Activated CD8-positive, alpha-beta T cell treated with anti-CD3 and anti-CD28 coated beads, Interleukin-2, amount 10 ng/mL, durations not matched to agents 7 days and 5 days (primary cell): ENCODE results near the gene OXER1. TPM values are rescaled to one million over a fixed set of nuclear protein-coding genes. Genes with fewer than 3 reads are reported as not detected.

Experiments used
- ATAC-seq: fragments of 150-1000 bp; cut with Tn5 transposase; one replicate; pipeline ENCODE4 v1.10.0; 2021; ENCODE audit warnings: moderate library complexity
- CTCF ChIA-PET: fragments of 350-600 bp; sonication (Branson Sonifier 250); formaldehyde crosslinking; loops from one replicate; lab custom pipeline; 2021; ENCODE audit warnings: antibody characterized with exemption; lab: Charles Lee
- POLR2A ChIA-PET: fragments of 350-600 bp; sonication (Branson Sonifier 250); formaldehyde crosslinking; loops from one replicate; lab custom pipeline; 2021; ENCODE audit warnings: antibody characterized with exemption; lab: Charles Lee
- DNase-seq: peaks from one replicate; pipeline ENCODE4 v3.0.0-alpha.2; 2020
- H3K27ac Mint-ChIP-seq: one replicate; pipeline ENCODE4 v1.8.0; 2021; ENCODE audit warnings: mild to moderate bottlenecking, mixed read lengths
- H3K27me3 Mint-ChIP-seq: one replicate; pipeline ENCODE4 v1.8.0; 2021; ENCODE audit warnings: low read depth, mixed read lengths
- H3K36me3 Mint-ChIP-seq: one replicate; pipeline ENCODE4 v1.8.0; 2021; ENCODE audit warnings: low read depth, mixed read lengths
- H3K4me1 Mint-ChIP-seq: one replicate; pipeline ENCODE4 v1.8.0; 2021; ENCODE audit warnings: low read depth, mixed read lengths
- H3K4me3 Mint-ChIP-seq: one replicate; pipeline ENCODE4 v1.8.0; 2021; ENCODE audit warnings: mild to moderate bottlenecking, mixed read lengths
- H3K9me3 Mint-ChIP-seq: one replicate; pipeline ENCODE4 v1.8.0; 2022; ENCODE audit warnings: mixed read lengths; ENCODE audit not compliant: insufficient read depth
- total RNA-seq, 2 experiments: library from RNA; stranded (reverse); gene quantifications; one replicate each; pipeline ENCODE4 v1.2.3, GENCODE V29; 2021

The OXER1 gene
- total RNA-seq, 2 experiments from 2014 or later, result not detected

DNA sequence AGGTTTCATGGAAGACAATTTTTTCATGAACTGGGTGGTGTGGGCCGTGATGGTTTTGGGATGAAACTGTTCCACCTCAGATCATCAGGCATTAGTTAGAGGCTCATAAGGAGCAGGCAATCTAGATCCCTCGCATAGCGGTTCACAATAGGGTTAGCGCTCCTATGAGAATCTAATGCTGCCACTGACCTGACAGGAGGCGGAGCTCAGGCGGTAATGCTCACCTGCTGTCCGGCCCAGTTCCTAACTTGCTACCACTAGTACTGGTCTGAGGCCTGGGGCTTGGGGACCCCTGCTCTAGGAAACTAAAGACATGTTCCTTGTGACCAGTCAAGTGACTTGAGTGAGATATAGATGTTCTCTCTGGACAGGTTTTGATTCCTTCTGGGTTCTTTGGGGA lies 49.2 kb downstream of the OXER1 start:
- no peaks in the 10 kb centered on the region for H3K36me3 Mint-ChIP-seq
- POLR2A ChIA-PET, result no interaction called here

DNA sequence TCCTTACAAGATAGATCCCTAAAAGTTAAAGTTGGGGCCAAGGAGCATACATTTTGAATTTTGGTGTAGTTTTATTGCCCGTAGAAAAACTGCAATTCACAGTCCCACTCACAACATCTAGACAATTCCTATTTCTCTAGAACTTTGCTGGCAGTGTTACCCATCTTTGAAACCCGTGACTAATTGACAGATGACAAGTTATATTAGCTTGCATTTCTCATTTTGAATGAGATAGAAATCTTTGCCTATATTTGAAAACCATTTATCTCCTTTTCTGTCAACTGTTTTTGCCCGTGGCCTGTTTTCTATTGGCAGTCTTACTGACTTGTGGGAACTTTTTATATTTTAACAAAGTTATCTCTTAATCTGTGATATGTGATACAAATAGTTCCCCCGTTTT lies 50.0 kb downstream of the OXER1 start:
- ATAC-seq, result no peak
- Mint-ChIP-seq H3K9me3 (no peaks in the 10 kb centered on the region), H3K4me3 (no peak overlapping the region), H3K36me3 (peaks cover 3% of the 10 kb centered on the region), H3K4me1 (no peaks in the 10 kb centered on the region), H3K27ac (no peak overlapping the region), H3K27me3 (no peaks in the 10 kb centered on the region)
- POLR2A ChIA-PET, result no interaction called here
- no peak for DNase-seq
- CTCF ChIA-PET, result no interaction called here

More for the DNA sequence above, 49.2 kb downstream of the OXER1 start:
- CTCF ChIA-PET, result no interaction called here
- ATAC-seq, result no peak
- Mint-ChIP-seq H3K4me3 (no peak overlapping the region), H3K9me3 (no peaks in the 10 kb centered on the region), H3K27me3 (no peaks in the 10 kb centered on the region), H3K4me1 (no peaks in the 10 kb centered on the region), H3K27ac (no peak overlapping the region)
- DNase-seq, result no peak

DNA sequence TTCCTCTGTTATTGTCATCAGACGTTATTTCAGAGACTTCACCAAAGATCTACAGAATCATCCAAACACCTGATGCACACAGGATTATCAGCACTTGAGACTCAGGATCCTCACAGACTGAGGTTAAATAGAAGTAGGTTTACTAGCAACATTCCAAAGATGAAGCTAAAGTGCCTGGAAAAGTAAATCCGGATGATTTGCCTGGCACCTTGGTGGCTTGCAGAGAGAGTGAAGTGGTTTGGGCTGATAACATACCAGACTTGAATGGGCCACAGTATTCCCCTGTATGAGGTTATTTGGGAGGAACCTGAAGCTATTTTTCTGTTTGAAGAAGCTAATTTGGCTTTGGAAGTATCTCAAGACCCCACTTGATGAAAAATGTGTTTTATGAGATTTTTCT lies 51.0 kb downstream of the OXER1 start:
- Mint-ChIP-seq H3K4me1 (no peaks in the 10 kb centered on the region), H3K27ac (no peak overlapping the region), H3K4me3 (no peak overlapping the region), H3K36me3 (peaks cover 8% of the 10 kb centered on the region), H3K27me3 (no peaks in the 10 kb centered on the region), H3K9me3 (no peaks in the 10 kb centered on the region)
- ChIA-PET CTCF (no interaction called here), POLR2A (no interaction called here)
- ATAC-seq (no peak), DNase-seq (no peak)

Other genes starting within 250 kb of the OXER1 start
- gene MTA3, start 195.5 kb downstream of the OXER1 start, total RNA-seq, result 10 to 100 TPM; 26.2 to 33.4 TPM
- under 1 TPM; 0.37 to 0.40 TPM for gene HAAO, start 28.4 kb upstream of the OXER1 start, total RNA-seq